Heart left ventricle (tissue), 16 donors: Measurements from ENCODE around the gene FNIP1. TPM values are rescaled to one million over a fixed set of nuclear protein-coding genes. Genes with fewer than 3 reads are reported as not detected.
"Not testable (repeated sequence)": the region's sequence is repeated elsewhere in the genome, so short reads cannot be mapped to it uniquely, and the experiment has no call there.

Experiments used
- ATAC-seq, 4 donors: fragments of 200-7000 bp; cut with Tn5 transposase; one replicate each; pipeline ENCODE4 v1.9.1; 2020 to 2022; ENCODE audit warnings: moderate library complexity in 4 of 4, mild to moderate bottlenecking in 3 of 4, moderate number of reproducible peaks in 1 of 4
- DNase-seq, 5 donors: peaks; one replicate each; pipeline ENCODE4 v3.0.0-alpha.2; 2020
- H3K27ac ChIP-seq, 12 donors: fragments of 200-600 bp; sonication (generic) in 4 of 12; one replicate each; pipeline versions ENCODE4 v1.5.0 to v1.8.0; 2016 to 2022; ENCODE audit warnings: mild to moderate bottlenecking in 2 of 12
- H3K27me3 ChIP-seq, 9 donors: fragments of 200-600 bp; sonication (generic) in 2 of 9; one replicate each; pipeline versions ENCODE4 v1.5.1 to v1.8.0; 2016 to 2022; ENCODE audit warnings: mild to moderate bottlenecking in 3 of 9
- H3K36me3 ChIP-seq, 9 donors: fragments of 200-600 bp; sonication (generic) in 2 of 9; one replicate each; pipeline versions ENCODE4 v1.5.0 to v1.8.0; 2018 to 2022; ENCODE audit warnings: mild to moderate bottlenecking in 2 of 9
- H3K4me1 ChIP-seq, 12 donors: fragments of 200-600 bp; sonication (generic) in 4 of 12; one replicate each; pipeline versions ENCODE4 v1.5.0 to v1.8.0; 2016 to 2022; ENCODE audit warnings: mild to moderate bottlenecking in 3 of 12
- H3K4me3 ChIP-seq, 12 donors: fragments of 200-600 bp; sonication (generic) in 4 of 12; one replicate each; pipeline versions ENCODE4 v1.5.0 to v1.8.0; 2017 to 2022; ENCODE audit warnings: mild to moderate bottlenecking in 9 of 12, moderate library complexity in 4 of 12
- H3K9me3 ChIP-seq, 12 donors: fragments of 200-600 bp; sonication (generic) in 4 of 12; one replicate each; pipeline versions ENCODE4 v1.5.0 to v1.8.0; 2016 to 2022; ENCODE audit warnings: mild to moderate bottlenecking in 1 of 12
- CTCF ChIP-seq, 12 donors: fragments of 200-600 bp; sonication (generic) in 4 of 12; IDR thresholded peaks; one replicate each; pipeline versions ENCODE4 v1.5.0 to v1.8.0; 2018 to 2022; ENCODE audit warnings: antibody characterized with exemption in 12 of 12, mild to moderate bottlenecking in 5 of 12
- POLR2A ChIP-seq, 2 donors: fragments of 450-650 bp; IDR thresholded peaks; one replicate each; pipeline ENCODE4 v1.6.1; 2017; ENCODE audit warnings: antibody characterized with exemption in 2 of 2, mild to moderate bottlenecking in 2 of 2, moderate library complexity in 2 of 2
- WGBS, 4 donors: extraction: QIAGEN DNeasy Blood & Tissue Kit in 2 of 4; methylation state at CpG; one replicate each; pipeline versions ENCODE4 v1.1.5 to v1.1.7; 2013 to 2018; 5-methylcytosine and 5-hydroxymethylcytosine counted together
- intact Hi-C, 10 donors: fragments of 100-400 bp; cut with DNase I; formaldehyde crosslinking; loops; one replicate each; pipeline versions ENCODE4 v1.11.1 to v1.14.2; 2022
- polyA plus RNA-seq, 2 donors: library from polyadenylated mRNA; stranded (reverse); fragments of 200-250 nt; gene quantifications; one replicate each; pipeline ENCODE4 v1.2.3, GENCODE V29; 2013
- total RNA-seq, 9 donors: library from RNA; depleted of rRNA in 2 of 9; stranded (reverse); fragments of >200 nt in 2 of 9; fragmentation: NEBNext Ultra II Directional in 3 of 9; extraction: Animal tissue kit (Norgen Biotek cat#: 25700) in 3 of 9; gene quantifications; one replicate each; pipeline versions ENCODE4 v1.1.0 to v1.2.4, GENCODE V29; 2016 to 2023
- donor health status: ischemic (EF 13 %, LVEDD 7.1; RV severe dilation, severe dysfunction).
- donor health status: healthy with polysubstance abuse.
- donor health status: DM: no; HTN: yes; CAD: no.
- donor health status: DM: no; HTN: no; CAD: no.
- donor health status: ischemic (EF 25% LVEDD 6.9; RV normal size, moderate dysfunction).
- donor health status: ischemic (EF 25% LVEDD 5.7; RV mildly dilated, moderate dysfunction).
- donor health status: healthy.
- donor health status: DM: yes; HTN: yes; CAD: no.
- donor health status: ischemic (EF 35%, LVEDD 5.7; RV mildly dilated, moderate dysfunction).
- donor health status: nonischemic (EF 11% LVEDD 7.7; RV severe dilation, severe dysfunction).
- donor health status: DM: yes; HTN: yes; CAD: no.
- donor health status: PGD.
- donor health status: ischemic (EF 29% LVEDD 5.4; RV normal size, mild dysfunction).
- donor health status: nonischemic (EF 23%, LVEDD 6.1; RV moderate dilation, normal function).

FNIP1 gene
- total and polyA plus RNA-seq, 11 donors = 5.6 to 41.3 (median 33.7) TPM

- DNase-seq (no peak), ATAC-seq (no peak)
- no peak overlapping the region for H3K27ac ChIP-seq
- H3K4me1 ChIP-seq = peaks cover 0 to 8% (median 0%) of the 10 kb centered on the region in 12 donors
- no peaks in the 10 kb centered on the region for H3K27me3 ChIP-seq
- WGBS, 4 donors = 90 to 97% (median 95%) methylated on average over 8 of the region's 8 CpGs
- no peaks in the 10 kb centered on the region for H3K9me3 ChIP-seq
- TF ChIP-seq POLR2A (IDR thresholded peaks at IDR 0.05) (no peak), CTCF (IDR thresholded peaks at IDR 0.05) (no peak)
- H3K4me3 ChIP-seq = no peak overlapping the region
- peaks cover 0 to 31% (median 12%) of the 10 kb centered on the region in 9 donors for H3K36me3 ChIP-seq
- intact Hi-C loops = no loop called here
These were observed 61.4 kb downstream of the FNIP1 start for GRCh38 chr5:131735393-131735792.

- 98 to 99% (median 98%) methylated on average over 4 to 5 of the region's 6 CpGs for WGBS, 4 donors
- H3K9me3 ChIP-seq, intact Hi-C loops, H3K4me3 ChIP-seq, ATAC-seq, DNase-seq, H3K4me1 ChIP-seq, H3K27ac ChIP-seq, H3K27me3 ChIP-seq: not testable (repeated sequence)
- H3K36me3 ChIP-seq = peaks cover 0 to 31% (median 9%) of the 10 kb centered on the region in 9 donors
These were observed 61.9 kb downstream of the FNIP1 start for GRCh38 chr5:131734939-131735338.

- H3K27ac ChIP-seq, H3K4me3 ChIP-seq, intact Hi-C loops, H3K27me3 ChIP-seq, H3K9me3 ChIP-seq, H3K4me1 ChIP-seq, DNase-seq, ATAC-seq: not testable (repeated sequence)
- WGBS, 4 donors = 97 to 98% (median 98%) methylated on average over 4 of the region's 4 CpGs
- peaks cover 0 to 38% (median 19%) of the 10 kb centered on the region in 9 donors for H3K36me3 ChIP-seq
These were observed 67.5 kb downstream of the FNIP1 start for GRCh38 chr5:131729292-131729691.

GRCh38 chr5:131724089-131724488 lies 72.7 kb downstream of the FNIP1 start:
- Histone ChIP-seq H3K4me1 (peaks cover 0 to 14% (median 0%) of the 10 kb centered on the region in 12 donors), H3K9me3 (peaks cover 0 to 19% (median 0%) of the 10 kb centered on the region in 12 donors), H3K36me3 (peaks cover 0 to 19% (median 9%) of the 10 kb centered on the region in 9 donors)
- not testable (repeated sequence) for ATAC-seq, H3K4me3 ChIP-seq, H3K27me3 ChIP-seq, H3K27ac ChIP-seq, DNase-seq
- intact Hi-C loops = loop anchor here in 1 of 10 donors (5.0 kb wide), 1 partner anchor 73 kb away; the partner anchor contains the start of gene FNIP1

GRCh38 chr5:131720714-131721113 lies 76.1 kb downstream of the FNIP1 start:
- Histone ChIP-seq H3K27me3 (no peaks in the 10 kb centered on the region), H3K27ac (no peak overlapping the region), H3K4me3 (no peak overlapping the region), H3K9me3 (peaks cover 0 to 22% (median 0%) of the 10 kb centered on the region in 12 donors), H3K4me1 (peaks cover 0 to 14% (median 0%) of the 10 kb centered on the region in 12 donors), H3K36me3 (peaks cover 0 to 31% (median 13%) of the 10 kb centered on the region in 9 donors)
- DNase-seq (no peak), ATAC-seq (peak in 2 of 4 donors; percentile 24 to 28)
- 67 to 76% (median 69%) methylated on average over 1 of the region's 1 CpG for WGBS, 4 donors
- intact Hi-C loops = loop anchor here in 1 of 10 donors (5.0 kb wide), 1 partner anchor 77 kb away; the partner anchor contains the start of gene FNIP1
- TF ChIP-seq CTCF (IDR thresholded peaks at IDR 0.05) (no peak), POLR2A (IDR thresholded peaks at IDR 0.05) (no peak)

GRCh38 chr5:131719564-131719963 lies 77.3 kb downstream of the FNIP1 start:
- peaks cover 0 to 40% (median 24%) of the 10 kb centered on the region in 9 donors for H3K36me3 ChIP-seq
- H3K27ac ChIP-seq = no peak overlapping the region
- no peaks in the 10 kb centered on the region for H3K27me3 ChIP-seq
- TF ChIP-seq POLR2A (IDR thresholded peaks at IDR 0.05) = no peak
- no peak overlapping the region for H3K4me3 ChIP-seq
- intact Hi-C loops = no loop called here
- no peak for ATAC-seq
- no peak for DNase-seq
- H3K4me1 ChIP-seq = peaks cover 0 to 14% (median 0%) of the 10 kb centered on the region in 12 donors
- peaks cover 0 to 18% (median 0%) of the 10 kb centered on the region in 12 donors for H3K9me3 ChIP-seq
- 89 to 94% (median 94%) methylated on average over 1 of the region's 1 CpG for WGBS, 4 donors
